DMS114 treated with DMSO at 0.1 percent for 48 hours (cell line): ENCODE measurements around the gene ALKBH5.
A peak's percentile ranks its signal among the peaks of the same experiment; 100 is the strongest.
"Not testable (repeated sequence)": the region's sequence is repeated elsewhere in the genome, so short reads cannot be mapped to it uniquely, and the experiment has no call there.

Experiments used
- DNase-seq: peaks from one replicate; lab custom pipeline; 2025; ENCODE audit not compliant: unreplicated experiment; lab: John Stamatoyannopoulos, UW

The ALKBH5 gene

DNA sequence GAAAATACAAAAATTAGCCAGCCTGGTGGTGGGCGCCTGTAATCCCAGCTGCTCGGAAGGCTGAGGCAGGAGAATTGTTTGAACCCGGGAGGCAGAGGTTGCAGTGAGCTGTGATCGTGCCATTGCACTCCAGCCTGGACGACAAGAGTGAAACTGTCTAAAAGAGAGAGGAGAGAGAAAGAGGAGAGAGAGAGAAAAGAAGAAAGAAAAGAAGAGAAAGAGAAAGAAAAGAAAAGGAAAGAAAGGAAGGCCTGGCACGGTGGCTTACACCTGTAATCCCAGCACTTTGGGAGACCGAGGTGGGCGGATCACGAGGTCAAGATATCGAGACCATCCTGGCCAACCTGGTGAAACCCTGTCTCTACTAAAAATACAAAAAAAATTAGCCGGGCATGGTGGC is 33.3 kb downstream of the ALKBH5 start:
- not testable (repeated sequence) for DNase-seq

- DNase-seq = no peak
Observed at GRCh38 chr17:18217412-18218015, 33.9 kb downstream of the ALKBH5 start.

- DNase-seq = no peak
Observed at GRCh38 chr17:18218756-18219415, 35.3 kb downstream of the ALKBH5 start.

GRCh38 chr17:18224053-18224386 is 40.4 kb downstream of the ALKBH5 start:
- no peak for DNase-seq

DNA sequence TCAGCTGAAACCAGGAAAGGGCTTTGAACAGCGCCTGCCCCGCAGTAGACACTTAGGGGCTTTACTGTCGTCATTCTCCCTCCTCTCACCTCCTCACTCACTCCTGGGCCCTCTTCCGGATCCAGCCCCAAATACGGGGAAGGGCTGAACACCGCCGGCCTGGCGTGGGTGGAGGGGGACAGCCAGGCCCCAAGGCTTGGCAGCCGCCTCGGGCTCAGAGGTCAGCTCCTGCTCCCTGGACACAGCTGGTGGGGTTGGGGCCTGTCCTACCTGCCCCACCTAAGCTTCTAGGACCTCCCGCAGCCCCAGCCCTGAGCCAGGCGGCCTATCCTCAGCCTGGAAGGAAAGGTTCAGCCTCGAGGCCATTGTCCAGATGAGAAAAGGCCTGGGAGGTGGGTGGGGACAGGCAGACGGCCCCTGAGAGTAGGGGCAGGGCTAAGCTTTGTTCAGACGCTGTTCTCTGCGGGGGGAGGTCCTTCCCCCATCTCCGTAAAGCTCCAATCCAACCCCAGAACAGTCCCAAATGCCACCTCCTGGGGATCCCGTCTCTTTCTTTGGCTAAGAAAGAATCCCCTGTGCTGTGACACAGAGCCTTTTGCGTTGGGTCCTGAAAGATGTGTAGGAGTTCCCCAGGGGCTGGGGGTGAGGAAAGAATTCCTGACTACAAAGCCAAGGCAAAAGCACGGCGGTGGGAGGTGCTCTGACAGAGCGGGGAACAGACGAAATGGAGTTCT is 40.9 kb downstream of the ALKBH5 start:
- DNase-seq = no peak

DNA sequence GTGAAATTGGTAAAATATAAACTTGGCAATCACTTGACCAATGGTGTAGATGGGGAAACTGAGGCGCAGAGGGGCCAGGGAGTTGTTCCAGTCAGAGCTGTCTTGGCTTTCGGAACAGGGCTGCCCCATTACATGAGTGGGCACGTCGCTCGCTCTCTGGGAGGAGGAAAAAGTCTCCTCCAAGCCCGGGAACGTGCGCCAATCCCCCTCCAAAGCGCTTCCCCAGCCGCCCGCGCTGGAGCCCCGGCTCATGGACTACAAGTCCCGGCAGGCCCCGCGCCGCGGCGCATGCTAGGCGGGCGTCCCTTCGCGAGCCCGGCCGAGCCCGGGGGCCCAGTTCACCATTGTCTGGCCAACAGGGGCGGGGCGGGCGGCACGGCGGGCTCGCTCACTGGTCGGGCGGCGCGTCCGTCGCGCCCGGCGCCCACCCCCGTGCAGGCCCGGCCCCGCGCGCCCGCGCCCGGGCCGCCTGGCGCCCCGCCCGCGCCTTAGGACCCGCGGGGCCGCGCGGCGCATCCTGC is 41.6 kb downstream of the ALKBH5 start, which contains the start of gene LLGL1:
Gene LLGL1, plus strand, starts transcription at position 515 of the 521 bp plus-strand sequence. CDS start 48 bp downstream, outside the sequence.
- DNase-seq = peak; percentile 38

DNA sequence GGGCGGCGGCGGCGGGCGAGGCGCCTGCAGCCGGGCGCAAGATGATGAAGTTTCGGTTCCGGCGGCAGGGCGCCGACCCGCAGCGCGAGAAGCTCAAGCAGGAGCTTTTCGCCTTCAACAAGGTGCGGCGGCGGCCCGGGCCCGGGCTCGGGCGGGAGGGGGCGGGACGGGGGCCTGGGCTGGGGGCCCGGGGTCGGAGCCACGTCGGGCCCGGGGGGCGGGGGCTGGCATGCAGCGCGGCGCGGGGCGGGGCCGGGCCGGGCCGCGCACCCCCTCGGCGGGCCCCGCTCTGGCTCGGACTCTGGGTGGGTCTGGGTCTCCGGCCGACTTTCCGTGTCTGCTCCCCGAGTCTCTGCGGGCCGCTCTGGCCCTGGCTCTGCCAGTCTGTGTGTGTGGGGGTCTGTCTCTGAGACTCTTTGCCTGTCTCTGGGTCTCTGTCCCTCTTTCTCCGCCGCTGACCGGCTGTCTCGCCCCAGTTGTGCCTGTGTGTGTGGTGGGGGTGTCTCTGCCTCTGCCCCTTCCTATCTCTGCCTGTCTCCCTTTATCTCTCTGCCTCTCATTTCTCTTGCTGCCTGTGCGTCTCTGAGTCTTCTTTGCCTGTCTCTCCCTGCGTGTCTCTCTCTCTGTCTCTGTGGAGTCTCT is 42.1 kb downstream of the ALKBH5 start:
- no peak for DNase-seq

- no peak for DNase-seq
Observed at GRCh38 chr17:18226284-18226945, 42.8 kb downstream of the ALKBH5 start.

- no peak for DNase-seq
Observed at GRCh38 chr17:18227635-18228034, 44.0 kb downstream of the ALKBH5 start.

DNA sequence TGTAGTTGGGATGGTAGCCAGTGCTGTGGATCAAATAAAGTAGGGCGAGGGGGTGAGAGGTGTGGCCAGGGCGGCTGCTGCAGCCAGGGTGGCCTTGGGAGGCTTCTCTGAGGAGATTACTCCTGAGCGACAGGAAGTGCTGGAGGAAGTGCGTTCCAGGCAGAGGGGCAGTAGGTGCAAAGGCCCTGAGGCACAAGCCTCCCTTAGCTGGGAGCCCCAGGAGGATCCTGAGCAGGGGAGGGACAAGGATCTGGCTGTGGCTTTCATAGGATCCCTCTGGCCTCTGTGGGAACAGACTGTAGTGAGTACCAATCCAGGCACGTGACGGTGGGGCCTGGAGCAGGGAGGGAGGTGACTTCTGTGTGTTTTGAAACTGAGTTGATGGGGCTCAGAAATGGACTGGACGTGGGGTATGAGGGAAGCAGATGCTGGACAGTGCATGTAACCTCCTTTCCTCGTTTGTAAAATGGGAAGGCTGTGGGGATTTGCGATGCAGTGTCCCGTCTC is 44.6 kb downstream of the ALKBH5 start:
- no peak for DNase-seq

DNA sequence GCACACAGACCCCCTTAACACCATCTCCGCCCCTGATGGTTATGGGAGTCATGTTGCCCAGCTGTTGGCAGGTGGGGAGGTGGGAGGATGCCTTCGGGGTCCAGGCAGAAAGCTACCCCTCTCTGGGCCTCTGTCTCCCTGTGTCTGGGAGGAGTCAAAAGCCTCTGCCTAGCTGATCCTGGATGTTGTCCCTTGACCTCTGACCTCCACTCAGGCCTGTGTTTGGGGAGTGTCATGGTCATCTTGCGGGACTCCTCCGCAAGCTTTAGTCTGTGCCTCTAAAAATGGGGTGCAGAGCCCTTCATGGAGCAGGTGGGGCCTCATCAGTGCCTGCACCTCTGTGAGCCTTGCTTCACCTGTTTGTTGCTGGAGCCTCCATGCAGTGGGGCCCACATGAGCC is 45.6 kb downstream of the ALKBH5 start:
- no peak for DNase-seq

DNA sequence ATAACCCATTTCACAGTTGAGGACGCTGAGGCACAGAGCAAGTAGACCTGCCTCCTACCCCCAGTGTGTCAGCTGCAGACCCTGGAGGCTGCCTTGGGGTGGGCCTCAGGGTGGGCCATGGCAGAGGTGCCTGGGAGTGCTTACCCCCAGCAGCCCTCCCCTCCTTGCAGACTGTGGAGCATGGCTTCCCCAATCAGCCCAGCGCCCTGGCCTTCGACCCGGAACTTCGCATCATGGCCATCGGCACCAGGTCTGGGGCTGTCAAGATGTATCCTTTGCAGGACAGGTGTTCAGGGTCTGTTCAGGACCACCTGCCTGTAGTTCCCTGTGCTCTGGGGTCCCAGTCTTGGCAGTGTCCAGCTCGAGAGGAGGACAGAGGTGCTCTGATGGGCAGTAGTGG is 46.1 kb downstream of the ALKBH5 start:
- no peak for DNase-seq

GRCh38 chr17:18230288-18231141 is 46.9 kb downstream of the ALKBH5 start:
- DNase-seq = no peak

DNA sequence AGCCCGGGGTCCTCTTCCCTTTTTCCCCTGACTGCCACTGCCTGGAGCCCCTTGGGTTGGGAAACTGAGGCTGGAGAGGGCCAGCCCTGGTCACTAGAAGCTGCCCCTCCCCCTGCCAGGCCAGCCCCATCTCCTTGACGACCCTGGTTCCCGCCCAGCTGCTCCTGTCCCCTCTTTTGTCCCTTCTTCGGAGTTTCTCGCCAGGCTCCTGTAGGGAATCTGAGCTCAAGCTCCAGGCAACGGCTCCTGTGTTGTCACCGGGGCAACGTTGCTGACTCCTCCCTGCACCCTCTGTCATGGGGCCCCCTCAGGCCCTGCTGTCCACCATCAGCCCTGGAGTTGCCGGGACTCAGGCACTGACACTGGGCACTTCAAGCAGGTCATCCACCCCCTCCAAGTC is 47.5 kb downstream of the ALKBH5 start:
- DNase-seq = no peak

DNA sequence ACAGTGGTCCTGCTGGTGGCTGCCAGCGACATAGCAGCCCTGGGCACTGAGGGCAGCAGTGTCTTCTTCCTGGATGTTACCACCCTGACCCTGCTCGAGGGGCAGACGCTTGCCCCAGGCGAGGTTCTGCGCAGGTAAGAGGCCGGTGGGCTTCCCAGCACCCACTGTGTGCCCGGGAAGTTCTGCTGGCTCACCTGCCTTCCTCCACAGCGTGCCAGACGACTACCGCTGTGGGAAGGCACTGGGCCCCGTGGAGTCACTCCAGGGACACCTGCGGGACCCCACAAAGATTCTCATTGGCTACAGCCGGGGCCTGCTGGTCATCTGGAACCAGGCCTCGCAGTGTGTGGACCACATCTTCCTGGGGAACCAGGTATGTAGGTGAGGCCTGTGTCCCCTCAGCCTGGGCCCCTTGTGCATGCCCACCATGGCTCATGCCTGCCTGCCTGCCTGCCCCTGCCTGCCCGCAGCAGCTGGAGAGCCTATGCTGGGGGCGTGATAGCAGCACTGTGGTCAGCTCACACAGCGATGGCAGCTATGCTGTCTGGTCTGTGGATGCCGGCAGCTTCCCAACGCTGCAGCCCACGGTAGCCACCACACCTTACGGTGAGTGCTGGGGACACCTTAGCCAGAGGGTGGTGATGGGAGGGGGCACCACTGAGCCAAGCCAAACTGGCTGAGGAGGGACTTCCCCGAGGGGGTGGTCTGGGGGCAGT is 50.3 kb downstream of the ALKBH5 start:
- DNase-seq = no peak

GRCh38 chr17:18234853-18235380 is 51.3 kb downstream of the ALKBH5 start:
- DNase-seq = no peak

GRCh38 chr17:18235743-18236256 is 52.2 kb downstream of the ALKBH5 start:
- DNase-seq = no peak

DNA sequence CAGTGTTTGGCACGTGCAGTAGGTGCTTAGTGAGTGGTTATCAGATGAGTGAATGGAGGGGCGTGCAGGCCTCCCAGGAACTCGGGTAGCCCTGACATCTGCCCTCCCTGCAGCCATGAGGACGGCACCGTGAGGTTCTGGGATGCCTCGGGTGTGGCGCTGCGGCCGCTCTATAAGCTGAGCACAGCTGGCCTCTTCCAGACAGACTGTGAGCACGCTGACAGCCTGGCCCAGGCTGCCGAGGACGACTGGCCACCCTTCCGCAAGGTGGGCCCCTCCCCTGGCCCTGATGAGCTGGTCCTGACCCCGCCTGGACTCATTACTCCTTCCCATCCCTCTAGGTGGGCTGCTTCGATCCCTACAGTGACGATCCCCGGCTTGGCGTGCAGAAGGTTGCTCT is 52.9 kb downstream of the ALKBH5 start:
- no peak for DNase-seq

DNA sequence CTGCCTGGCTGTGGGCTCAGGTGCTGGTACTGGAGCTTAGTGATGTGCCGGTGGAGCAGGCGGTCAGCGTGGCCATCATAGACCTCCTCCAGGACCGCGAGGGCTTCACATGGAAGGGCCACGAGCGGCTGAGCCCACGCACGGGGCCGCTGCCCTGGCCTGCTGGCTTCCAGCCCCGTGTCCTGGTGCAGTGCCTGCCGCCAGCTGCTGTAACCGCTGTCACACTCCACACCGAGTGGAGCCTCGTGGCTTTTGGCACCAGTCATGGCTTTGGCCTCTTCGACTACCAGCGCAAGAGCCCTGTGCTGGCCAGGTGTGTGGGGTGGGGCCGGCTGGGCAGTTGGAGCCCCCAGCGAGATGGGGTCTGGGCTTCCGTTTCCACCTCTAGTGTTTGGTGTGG is 53.8 kb downstream of the ALKBH5 start:
- no peak for DNase-seq
